BE2C (cell line): ENCODE measurements around the gene RASA3.

Source experiments
- DNase-seq: peaks from one replicate; pipeline ENCODE4 v3.0.0-alpha.2; 2020
- H3K27me3 ChIP-seq: fragments of 250-450 bp; sonication (Bioruptor Pico); 2 replicates; pipeline ENCODE4 v1.5.1; 2020; ENCODE audit warnings: mild to moderate bottlenecking
- H3K36me3 ChIP-seq: fragments of 250-450 bp; sonication (Bioruptor Pico); 2 replicates; pipeline ENCODE4 v1.5.1; 2020; ENCODE audit warnings: mild to moderate bottlenecking
- H3K4me1 ChIP-seq: fragments of 250-450 bp; sonication (Bioruptor Pico); 2 replicates; pipeline ENCODE4 v1.5.1; 2020
- H3K4me3 ChIP-seq: 2 replicates; pipeline ENCODE4 v1.5.1; 2011; ENCODE audit warnings: low read depth, low read length
- H3K9me3 ChIP-seq: fragments of 250-450 bp; sonication (Bioruptor Pico); 2 replicates; pipeline ENCODE4 v1.5.1; 2020
- CTCF ChIP-seq: IDR thresholded peaks from 2 replicates; pipeline ENCODE4 v1.5.1; 2012; ENCODE audit warnings: mild to moderate bottlenecking, low read depth, low read length

The RASA3 gene

GRCh38 chr13:114082849-114083645 is 49.4 kb downstream of the RASA3 start:
- Histone ChIP-seq H3K4me1 (peaks cover 10% of the 10 kb centered on the region), H3K36me3 (no peaks in the 10 kb centered on the region), H3K4me3 (no peak overlapping the region), H3K27me3 (no peaks in the 10 kb centered on the region), H3K9me3 (no peaks in the 10 kb centered on the region)
- no peak for DNase-seq
- TF ChIP-seq CTCF = no peak

- DNase-seq = no peak
- H3K36me3 ChIP-seq = no peaks in the 10 kb centered on the region
- peaks cover 10% of the 10 kb centered on the region for H3K4me1 ChIP-seq
- no peak overlapping the region for H3K4me3 ChIP-seq
- H3K9me3 ChIP-seq = no peaks in the 10 kb centered on the region
- no peaks in the 10 kb centered on the region for H3K27me3 ChIP-seq
- no peak for TF ChIP-seq CTCF
Observed at GRCh38 chr13:114081761-114082681, 50.4 kb downstream of the RASA3 start.

- Histone ChIP-seq H3K27me3 (no peaks in the 10 kb centered on the region), H3K36me3 (no peaks in the 10 kb centered on the region), H3K4me3 (no peak overlapping the region), H3K9me3 (no peaks in the 10 kb centered on the region), H3K4me1 (peaks cover 10% of the 10 kb centered on the region)
- DNase-seq = no peak
- no peak for TF ChIP-seq CTCF
Observed at GRCh38 chr13:114080739-114081561, 51.5 kb downstream of the RASA3 start.

GRCh38 chr13:114079601-114080536 is 52.6 kb downstream of the RASA3 start:
- no peak overlapping the region for H3K4me3 ChIP-seq
- no peak for DNase-seq
- TF ChIP-seq CTCF = no peak
- peaks cover 3% of the 10 kb centered on the region; the same call in 1 of the 2 replicates for H3K36me3 ChIP-seq
- H3K27me3 ChIP-seq = no peaks in the 10 kb centered on the region
- no peaks in the 10 kb centered on the region for H3K9me3 ChIP-seq
- peaks cover 10% of the 10 kb centered on the region for H3K4me1 ChIP-seq
